GM20431 (cell line): ENCODE measurements around the gene RHOA.
"Not testable (repeated sequence)": the region's sequence is repeated elsewhere in the genome, so short reads cannot be mapped to it uniquely, and the experiment has no call there.

Experiments
- in situ Hi-C: fragments of 300-500 bp; cut with MseI, MboI; formaldehyde crosslinking; loops from one replicate; pipeline ENCODE4 v1.15.0; 2020; ENCODE audit warnings: low sequenced_read_pairs; ENCODE audit not compliant: unreplicated experiment

Gene RHOA

GRCh38 chr3:49377483-49377882, 34.3 kb downstream of the RHOA start:
- in situ Hi-C loops, result no loop called here

- in situ Hi-C loops, result no loop called here
Measured at GRCh38 chr3:49371946-49372345, 39.8 kb downstream of the RHOA start.

GRCh38 chr3:49370585-49371290, 41.0 kb downstream of the RHOA start:
- in situ Hi-C loops, result no loop called here

- in situ Hi-C loops, result no loop called here
Measured at GRCh38 chr3:49362561-49362960, 49.2 kb downstream of the RHOA start.

- in situ Hi-C loops, result no loop called here
Measured at GRCh38 chr3:49359623-49360022, 52.2 kb downstream of the RHOA start.

- in situ Hi-C loops, result no loop called here
Measured at GRCh38 chr3:49358884-49359225, 52.9 kb downstream of the RHOA start.

GRCh38 chr3:49358217-49358883, 53.4 kb downstream of the RHOA start, which contains the start of gene GPX1:
Gene GPX1 (minus strand): TSS chr3:49358353. CDS start chr3:49358278, 75 bp downstream.
- in situ Hi-C loops, result no loop called here

- in situ Hi-C loops, result not testable (repeated sequence)
Measured at GRCh38 chr3:49357443-49358216, 54.1 kb downstream of the RHOA start.

- in situ Hi-C loops, result not testable (repeated sequence)
Measured at GRCh38 chr3:49357095-49357442, 54.7 kb downstream of the RHOA start.

- in situ Hi-C loops, result no loop called here
Measured at GRCh38 chr3:49352890-49353421, 58.8 kb downstream of the RHOA start.

GRCh38 chr3:49352281-49352680, 59.5 kb downstream of the RHOA start:
- in situ Hi-C loops, result no loop called here

- in situ Hi-C loops, result no loop called here
Measured at GRCh38 chr3:49351521-49352011, 60.2 kb downstream of the RHOA start.

- in situ Hi-C loops, result no loop called here
Measured at GRCh38 chr3:49349348-49350114, 62.2 kb downstream of the RHOA start.

GRCh38 chr3:49348361-49348760, 63.4 kb downstream of the RHOA start:
- in situ Hi-C loops, result not testable (repeated sequence)

- in situ Hi-C loops, result no loop called here
Measured at GRCh38 chr3:49346797-49347251, 65.0 kb downstream of the RHOA start.

GRCh38 chr3:49343163-49343562, 68.6 kb downstream of the RHOA start:
- in situ Hi-C loops, result no loop called here

GRCh38 chr3:49341996-49342395, 69.8 kb downstream of the RHOA start:
- in situ Hi-C loops, result no loop called here

GRCh38 chr3:49339941-49340800, 71.6 kb downstream of the RHOA start, which contains the start of gene USP4:
Gene USP4 (minus strand): TSS chr3:49340053. CDS start chr3:49340024, 29 bp downstream.
- in situ Hi-C loops, result no loop called here

GRCh38 chr3:49339581-49339940, 72.2 kb downstream of the RHOA start:
- in situ Hi-C loops, result no loop called here
